HG03432 (cell line): ENCODE results near the gene PICK1.

Experiments
- ATAC-seq: cut with Tn5 transposase; IDR thresholded peaks from one replicate; pipeline ENCODE4 v1.9.1; 2021; ENCODE audit warnings: mild to moderate bottlenecking, moderate library complexity; ENCODE audit not compliant: unreplicated experiment

Gene PICK1

DNA sequence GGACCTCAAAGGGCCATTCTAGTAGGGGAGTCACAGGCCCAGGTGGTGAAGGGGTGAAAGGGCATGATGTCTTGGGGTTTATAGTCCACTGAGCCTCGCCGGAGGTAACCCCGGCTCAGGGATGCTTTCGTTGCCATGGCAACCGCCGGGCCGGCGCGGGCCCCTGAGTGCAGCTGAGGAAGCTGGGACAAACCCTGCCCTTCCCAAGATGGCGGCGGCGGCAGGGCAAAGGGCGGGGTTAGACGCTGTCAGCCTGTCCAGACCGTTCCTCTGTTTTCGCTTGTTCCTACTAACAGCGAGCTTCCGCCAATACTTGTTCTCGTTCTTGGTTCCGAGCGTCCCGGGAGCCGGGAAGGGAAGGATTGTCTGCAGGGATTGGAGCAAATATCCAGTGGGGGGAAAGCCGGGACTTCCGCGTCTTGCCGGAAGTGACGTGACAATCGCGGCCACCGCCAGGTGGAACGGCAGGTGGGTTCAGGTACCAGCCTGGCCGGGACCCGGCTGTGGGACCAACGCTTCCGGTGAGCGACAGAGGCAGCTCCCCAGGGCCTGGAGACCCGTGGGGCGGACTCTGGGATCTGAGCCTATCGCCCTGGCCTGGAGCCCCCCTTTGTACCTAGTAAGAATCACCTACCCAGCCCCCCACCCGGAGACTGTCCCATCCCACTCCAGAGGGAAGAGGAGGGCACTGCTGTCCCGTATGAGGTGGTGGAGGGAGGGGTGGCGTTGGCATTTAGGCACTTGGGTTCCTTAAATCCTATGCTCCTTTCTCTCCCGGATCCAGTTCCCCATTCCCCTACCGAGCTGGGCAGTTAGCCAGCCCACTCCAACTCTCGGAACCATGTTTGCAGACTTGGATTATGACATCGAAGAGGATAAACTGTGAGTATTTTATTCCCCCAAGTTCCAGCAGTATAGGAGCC, at the start of gene PICK1:
Gene PICK1, plus strand, starts transcription at position 436 of the 923 bp plus-strand sequence. Its CDS starts 406 bp downstream, at position 842.
- ATAC-seq, result peak; percentile 49

DNA sequence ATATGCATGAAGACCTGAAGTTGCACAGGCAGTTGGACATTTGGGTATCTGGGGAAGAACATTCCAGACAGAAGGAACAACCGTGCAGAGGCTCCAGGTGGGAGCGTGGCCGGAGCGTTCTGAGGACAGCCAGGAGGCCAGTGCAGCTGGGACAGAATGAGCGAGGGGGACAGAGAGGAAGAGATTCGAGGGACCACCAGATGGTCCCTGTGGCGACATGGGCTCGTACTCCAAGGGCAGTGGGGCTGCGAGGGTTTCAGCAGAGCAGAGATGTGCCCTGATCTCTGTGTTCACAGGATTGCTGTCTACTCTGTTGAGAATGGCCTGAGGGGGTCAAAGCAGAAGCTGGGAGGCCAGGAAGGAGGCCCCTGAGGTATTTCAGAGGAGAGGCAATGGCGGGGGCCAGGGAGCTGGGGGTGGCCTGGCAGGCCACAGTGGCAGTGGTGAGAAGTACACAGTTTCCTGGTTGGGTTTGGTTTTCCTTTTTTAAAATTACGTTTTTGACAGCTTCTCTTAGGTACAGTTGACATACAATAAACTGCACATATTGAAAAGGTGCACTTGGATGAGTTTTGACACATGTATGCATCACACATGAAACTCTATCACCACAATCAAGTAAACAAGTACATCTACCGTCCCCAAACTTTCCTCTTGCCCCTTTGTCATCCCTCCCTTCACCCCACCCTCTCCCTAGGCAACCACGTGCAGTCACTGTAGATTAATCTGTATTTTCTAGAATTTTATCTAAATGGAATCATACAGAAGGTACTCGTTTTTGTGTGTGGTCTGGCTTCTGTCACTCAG, 48.0 kb upstream of the PICK1 start:
- no peak for ATAC-seq

DNA sequence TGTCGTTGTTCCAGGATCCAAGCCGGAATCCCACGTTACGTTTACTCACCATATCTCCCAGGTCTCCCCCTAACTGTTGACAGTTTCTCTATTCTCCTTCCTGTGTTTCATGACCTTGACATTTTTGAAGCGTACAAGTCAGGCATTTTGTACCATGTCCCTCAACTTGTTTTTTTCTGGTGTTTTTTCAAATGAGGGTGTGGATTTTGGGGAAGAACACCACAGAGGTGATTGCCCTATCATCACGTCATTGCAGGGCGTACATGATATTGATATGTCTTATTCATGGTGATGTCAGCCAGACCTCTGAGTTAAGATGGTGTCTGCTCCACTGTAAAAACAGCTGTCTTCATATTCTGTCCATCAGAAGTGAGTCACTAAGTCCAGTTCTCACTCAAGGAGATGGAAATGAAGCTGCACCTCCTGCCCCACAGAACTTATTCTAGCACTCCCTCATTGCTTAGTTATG, 44.6 kb upstream of the PICK1 start:
- no peak for ATAC-seq

DNA sequence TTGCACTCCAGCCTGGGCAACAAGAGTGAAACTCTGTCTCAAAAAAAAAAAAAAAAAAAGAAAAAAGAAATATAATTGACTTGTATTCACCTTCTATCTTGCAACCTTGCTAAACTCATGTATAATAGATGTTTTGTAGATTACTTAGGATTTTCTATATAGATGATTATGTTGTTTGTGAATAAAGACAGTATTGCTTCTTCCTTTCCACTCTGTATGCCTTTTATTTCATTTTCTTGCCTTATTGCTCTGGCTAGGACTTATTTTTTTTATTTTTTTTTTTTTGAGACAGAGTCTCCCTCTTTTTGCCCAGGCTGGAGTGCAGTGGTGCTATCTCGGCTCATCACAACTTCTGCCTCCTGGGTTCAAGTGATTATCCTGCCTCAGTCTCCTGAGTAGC, 43.1 kb upstream of the PICK1 start:
- ATAC-seq, result no peak

DNA sequence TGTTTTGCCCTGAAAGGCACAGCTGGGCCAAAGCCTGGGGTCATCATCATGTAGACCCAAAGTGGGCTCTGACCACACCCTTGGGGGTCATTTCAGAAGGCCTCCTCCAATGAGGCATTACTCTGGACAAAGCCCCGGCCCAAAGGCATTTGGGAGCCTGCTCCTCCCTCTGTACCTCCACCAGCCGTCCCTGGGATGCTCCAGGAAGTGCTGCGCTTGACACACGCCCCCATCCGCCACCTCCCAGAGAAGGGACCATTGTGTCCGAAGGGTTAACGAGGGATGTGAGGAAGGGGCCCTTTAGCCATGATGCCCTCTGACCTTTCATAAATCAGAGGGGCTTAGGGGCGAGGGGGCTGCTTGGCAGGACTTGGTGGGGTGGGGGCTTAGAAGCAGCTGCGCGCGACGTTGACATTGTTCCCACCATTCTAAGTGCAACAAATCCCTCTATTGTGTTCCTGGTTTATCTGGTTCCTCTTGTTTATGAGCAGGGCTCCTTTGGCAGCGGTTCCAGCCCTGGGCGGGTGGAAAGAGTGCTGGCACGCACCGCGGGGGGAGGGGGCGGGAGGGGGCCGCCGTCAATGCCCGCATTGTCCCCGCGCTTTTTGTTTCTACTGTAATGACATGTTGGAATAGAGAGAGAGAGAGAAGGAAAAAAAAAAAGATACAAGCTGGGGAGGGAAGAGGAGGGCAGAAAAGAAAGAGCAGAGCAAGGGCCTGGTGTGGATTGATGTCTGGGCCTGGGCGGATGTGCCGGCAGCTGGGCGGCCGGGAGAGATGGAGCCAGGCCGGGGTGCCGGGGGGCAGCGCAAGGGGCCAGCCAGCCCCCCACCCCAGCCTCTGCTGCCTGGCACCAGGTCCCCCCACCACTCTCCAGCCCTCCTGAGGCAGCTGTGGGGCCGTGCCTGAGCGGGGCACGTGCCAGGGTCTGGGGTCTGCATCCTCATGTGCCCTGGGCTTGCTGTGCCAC, 40.7 kb upstream of the PICK1 start:
- no peak for ATAC-seq

DNA sequence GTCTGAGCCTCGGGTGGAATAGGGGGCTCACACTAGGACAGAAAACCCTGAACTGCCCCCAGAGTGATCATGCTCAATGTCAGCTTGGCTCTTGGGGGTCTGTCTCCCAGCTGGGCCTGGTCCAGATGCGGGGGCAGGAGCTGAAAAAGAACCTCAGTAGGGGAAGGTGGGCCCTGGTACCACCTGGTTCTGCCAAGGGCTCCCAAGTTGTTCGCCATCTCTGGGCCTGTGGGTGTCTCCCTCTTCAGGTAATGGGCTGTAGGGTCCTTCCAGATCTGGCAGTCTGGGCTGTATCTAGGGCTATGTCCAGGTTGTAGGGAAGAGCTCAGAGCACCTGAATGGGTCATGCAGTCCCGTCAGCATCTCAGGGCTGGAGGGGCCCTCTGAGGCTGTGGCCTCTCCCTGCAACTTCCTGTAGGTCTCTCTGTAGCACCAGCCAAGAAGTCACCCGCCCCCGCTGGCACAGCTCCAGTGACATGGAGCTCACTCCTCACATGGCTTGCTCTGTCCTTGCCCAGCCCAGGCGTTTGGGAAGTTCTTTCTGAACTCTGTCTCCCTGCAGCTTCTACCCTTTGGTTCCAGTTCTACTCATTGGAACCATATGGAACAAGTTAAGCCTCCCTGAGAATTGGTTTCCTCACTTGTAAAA, 39.8 kb upstream of the PICK1 start:
- no peak for ATAC-seq

DNA sequence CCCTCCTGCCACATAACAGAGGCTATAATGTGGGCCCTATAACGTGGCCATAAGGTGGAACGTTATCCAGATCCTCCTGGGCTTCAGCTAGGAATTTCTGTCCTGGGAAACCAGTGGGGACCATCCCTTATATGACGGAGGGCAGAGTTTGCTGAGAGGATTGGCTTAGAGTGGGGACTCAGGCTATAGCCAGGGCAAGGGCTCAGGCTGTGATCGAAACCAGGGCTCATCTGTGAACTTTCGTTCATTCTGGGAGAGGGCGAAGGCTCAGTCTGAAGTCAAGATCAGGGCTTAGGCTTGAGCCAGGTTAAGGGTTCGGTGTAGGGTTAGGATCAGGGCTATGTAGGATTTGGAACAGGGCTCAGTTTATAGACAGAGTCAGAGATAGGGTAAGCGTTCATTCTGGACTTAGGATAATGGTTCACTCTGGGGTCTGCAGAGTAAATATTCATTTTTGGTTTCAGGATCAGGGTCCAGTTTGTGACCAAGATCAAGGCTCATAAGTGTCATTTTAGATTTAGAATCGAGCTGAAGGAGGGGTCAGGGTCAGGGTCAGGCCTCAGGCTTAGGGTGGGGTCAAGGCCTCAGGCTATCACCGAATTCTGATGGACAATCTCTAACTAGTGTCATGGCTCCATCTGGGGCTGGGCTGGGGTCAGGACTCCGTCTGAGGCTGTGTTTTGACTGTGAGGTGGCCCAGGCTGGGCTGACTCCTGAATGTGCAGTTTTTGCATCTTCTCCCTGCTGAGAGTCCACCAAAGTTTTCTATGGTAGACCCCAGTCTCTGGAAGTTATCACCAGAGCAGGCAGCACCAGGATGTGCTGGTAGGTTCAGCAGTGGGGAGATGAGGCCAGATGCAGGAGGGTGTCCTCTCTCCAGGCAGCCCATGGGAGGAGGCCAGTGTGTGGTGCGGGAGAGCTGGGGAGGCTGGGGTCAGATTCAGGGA, 39.0 kb upstream of the PICK1 start:
- ATAC-seq, result no peak

DNA sequence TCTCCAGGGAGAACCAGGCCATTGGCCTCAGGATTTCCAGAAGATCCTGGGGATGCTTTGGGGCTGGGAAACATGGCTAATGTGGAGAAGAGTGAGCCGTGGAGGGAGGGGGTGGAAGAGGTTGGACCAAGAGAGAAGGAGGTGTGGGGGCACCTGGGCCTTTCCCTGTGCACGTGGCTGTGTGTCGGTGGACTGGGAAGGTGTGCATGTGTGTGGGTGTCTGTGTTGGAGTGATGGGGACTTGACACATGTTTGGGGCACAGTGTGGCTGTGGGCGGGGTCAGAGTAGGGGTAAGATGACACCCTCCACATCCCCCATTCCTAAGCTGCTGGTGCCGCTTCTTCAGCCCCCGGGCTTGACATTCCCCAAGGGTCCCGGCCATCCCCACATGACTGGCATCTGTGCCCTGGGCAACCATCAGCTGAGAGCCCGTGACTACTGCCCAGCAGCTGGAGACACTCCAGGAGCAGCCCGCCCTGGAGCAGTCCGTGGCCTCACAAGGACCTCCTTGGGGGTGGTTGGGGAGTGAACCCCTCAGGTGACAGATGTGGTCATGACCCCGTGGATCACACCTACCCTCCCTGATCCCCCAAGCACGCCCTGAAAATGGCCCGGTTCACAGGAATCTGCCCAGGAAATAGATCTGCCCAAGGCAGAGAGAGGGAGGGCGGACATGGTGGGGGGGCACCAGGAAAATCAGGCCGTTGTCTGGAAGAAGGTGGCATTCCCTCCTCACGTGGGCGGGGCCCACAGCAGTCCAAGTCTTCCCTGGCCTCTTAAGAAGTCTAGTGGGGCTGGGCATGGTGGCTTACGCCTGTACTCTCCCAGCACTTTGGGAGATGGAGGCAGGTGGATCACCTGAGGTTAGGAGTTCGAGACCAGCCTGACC, 38.0 kb upstream of the PICK1 start:
- no peak for ATAC-seq

DNA sequence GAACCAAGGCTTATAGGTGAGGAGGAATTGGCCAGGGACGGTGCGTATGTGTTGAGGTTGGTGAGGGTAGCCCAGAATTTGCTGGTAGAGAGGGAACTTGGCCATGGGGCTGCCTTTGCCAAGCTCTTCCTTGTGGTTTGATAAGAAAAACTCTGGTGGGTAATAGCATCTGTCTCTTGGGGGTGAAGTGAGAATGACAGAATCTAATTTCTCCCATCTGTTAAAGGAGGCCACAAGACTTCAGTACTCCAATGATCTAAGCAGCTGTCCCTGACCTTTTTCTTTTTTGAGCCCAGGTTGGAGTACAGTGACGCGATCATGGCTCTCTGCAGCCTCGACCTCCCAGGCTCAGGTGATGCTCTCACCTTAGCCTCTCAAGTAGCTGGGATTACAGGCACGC, 36.0 kb upstream of the PICK1 start:
- ATAC-seq, result no peak

DNA sequence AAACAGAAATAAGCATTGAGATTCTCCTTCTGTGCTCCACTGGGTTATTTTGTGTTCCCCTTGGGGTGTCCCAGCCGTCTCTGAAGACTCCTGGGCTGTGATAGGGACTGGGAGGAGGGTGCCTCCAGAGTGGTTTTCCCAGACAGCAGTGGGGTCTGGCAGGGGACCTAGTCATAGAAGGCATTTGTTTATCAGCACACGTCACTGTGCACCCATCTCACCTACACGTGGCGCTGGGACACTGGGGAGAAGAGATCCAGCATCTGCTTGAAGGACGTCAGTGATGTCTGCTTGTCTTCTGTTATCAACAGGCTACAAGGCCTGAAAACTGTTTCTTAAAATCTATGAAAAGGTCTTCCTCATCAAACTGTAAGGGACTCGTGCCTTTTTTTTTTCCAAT, 34.2 kb upstream of the PICK1 start:
- ATAC-seq, result no peak

DNA sequence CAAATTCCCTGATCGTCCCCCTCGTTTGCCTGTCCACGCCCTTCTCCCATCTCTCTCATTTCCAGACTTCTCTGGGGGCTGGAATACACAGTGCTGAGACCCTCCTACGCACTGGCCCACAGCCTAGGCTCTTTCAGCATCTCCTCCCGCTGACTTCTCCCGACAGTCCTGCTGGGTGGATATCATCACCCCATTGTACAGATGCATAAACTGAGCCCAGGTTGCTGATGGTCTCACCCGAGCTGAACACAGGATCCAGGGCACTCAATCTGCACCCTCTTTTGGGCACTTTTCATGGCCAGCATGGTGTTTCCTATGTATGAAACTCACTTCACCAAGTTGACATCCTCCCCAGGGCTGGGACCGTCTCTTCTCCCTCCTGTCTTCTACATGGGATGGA, 31.7 kb upstream of the PICK1 start:
- no peak for ATAC-seq

DNA sequence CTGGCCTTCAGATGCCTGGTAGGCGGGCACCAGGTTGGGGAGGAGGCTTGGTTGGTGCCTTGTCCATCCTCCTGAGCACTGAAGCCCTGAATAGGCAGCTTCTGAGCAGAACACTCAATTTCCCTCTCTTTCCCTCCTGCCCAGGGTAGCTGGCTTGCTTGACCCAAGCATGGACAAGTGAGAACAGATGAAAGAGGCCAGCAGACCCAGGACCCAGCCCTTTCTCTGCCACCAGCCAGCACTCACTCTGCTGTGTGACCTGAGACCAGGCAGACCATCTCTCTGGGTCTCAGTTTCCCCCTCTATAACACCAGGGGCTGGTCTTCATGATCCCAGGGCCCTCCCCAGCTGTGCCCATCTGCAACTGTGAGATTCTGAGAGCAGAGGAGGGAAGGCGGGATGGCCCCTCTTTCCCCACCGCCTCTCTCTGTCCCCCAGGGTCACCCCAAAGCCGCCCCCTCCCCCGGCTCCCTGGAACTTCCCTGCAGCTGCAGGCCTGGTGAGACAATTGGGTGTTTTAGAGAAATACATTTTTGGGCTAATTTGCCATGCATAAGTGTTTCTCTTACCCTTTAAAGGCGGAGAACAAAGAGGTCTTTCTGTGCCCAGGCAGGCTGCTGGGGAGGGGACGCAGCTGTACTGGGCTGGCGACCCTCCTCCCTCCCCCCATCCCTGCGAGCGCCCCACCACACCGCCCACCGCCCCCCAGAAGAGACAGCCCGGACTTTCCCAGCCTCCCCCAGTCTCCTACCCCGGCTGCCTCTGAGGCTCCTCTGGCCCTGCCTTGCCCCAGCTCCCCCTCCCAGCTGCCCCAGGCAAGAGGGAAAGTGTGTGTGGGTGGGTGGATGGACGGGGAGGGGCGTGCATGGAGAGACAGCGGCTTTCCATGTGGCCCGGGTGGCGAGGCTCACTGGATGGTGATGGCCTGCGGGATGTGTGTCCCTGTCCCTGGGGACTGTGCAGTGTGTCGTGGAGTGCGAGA, 30.8 kb upstream of the PICK1 start:
- no peak for ATAC-seq

DNA sequence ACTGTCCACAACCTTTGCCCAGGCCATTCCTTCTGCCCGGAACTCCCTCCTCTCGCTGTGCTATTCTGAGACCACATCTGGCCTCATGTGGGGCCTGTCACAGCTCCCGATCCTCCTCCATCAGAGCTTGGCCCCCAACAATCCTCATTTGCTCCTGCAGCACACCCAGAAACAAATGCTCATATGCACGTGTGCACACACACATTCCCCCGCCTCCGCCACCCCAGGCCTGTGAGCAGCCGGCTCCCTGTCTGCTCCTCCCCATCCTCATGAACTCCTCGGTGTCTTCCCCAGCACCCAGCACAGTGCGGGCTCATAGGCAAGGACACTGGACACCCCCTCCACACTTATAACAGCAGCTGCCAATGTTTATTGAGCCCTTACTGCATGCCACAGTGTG, 29.7 kb upstream of the PICK1 start:
- ATAC-seq, result no peak

DNA sequence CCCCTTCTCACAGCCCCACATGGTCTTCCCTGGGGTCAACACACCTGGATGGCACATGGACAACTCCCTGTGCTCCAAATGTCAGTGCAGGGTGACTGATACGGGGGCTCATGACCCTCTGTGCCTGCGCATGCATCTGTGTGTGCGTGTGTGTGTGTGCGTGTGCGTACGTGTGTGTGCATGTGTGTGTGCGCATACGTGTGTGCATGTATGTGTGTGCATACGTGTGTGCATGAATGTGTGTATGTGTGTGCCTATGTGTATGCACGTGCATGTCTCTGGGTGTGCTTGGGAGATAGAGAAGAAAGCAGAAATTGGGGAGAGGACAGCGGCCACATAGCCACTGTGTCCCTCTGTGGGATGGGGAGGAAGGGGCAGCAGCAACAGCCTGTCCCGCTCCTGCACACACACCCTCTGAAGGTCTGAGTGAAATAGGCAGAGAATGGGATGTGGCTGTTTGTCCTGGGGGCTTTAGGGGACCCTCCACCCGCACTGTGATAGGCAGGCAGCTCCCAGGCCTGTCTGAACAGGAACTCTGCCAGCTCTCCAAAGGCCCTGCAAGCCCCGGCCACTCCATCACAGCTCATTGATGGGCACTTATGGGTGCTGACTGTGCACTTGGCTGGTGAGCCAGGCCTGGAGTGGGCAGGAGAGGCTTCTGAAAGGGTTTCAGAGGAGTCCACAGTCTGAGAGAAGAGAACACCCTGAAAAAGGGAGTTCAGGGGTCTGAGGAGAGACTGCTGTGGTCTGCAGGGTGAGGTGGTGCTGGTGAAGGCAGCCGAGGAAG, 28.7 kb upstream of the PICK1 start:
- no peak for ATAC-seq

DNA sequence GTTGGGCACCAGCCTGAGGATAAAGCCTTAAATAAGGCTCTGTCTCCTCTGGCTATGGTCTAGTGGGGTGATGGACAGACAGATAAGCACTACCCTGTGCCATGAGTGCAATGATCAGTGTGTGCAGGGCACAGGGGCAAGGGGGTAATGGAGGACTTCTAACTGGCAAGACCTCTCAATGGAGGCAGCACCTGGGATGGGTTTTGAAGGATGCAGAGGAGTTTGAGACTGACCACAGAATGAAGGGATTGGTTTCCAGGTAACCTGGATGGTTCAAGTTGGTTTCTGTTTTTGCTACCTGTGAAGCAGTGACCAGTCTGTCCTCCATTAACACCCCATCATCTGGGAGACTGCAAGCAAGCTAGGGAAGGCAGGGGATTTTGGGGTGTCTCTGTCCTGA, 27.8 kb upstream of the PICK1 start:
- no peak for ATAC-seq

DNA sequence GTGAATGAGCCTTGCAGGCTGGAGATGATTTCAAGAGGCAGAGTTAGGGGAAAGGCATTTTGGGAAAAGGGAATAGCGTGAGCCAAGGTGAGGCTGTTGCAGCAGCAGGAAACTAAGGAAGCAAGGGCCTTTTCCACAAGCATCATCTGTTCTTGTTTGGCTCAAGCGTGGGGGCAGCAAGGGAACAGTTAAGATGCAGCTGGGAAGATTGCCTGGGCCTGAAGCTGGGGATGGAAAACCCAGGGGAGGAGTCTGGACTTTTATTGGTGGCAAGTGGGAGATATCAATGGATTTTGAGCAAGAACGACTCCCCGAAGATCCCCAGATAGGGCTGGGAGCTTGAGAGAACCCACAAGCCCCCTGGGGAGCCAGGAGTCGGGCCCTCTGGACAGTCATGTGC, 27.3 kb upstream of the PICK1 start:
- no peak for ATAC-seq
